GM18508 (cell line): ENCODE measurements around the gene EHD1.

Experiments used
- ATAC-seq: cut with Tn5 transposase; IDR thresholded peaks from one replicate; pipeline ENCODE4 v1.9.1; 2021; ENCODE audit warnings: moderate number of reproducible peaks; ENCODE audit not compliant: insufficient read depth, unreplicated experiment

EHD1 gene

GRCh38 chr11:64861227-64861975, 17.0 kb downstream of the EHD1 start:
- ATAC-seq, result no peak

- ATAC-seq, result peak; percentile 62
These were observed 18.6 kb downstream of the EHD1 start for GRCh38 chr11:64859542-64860414.

DNA sequence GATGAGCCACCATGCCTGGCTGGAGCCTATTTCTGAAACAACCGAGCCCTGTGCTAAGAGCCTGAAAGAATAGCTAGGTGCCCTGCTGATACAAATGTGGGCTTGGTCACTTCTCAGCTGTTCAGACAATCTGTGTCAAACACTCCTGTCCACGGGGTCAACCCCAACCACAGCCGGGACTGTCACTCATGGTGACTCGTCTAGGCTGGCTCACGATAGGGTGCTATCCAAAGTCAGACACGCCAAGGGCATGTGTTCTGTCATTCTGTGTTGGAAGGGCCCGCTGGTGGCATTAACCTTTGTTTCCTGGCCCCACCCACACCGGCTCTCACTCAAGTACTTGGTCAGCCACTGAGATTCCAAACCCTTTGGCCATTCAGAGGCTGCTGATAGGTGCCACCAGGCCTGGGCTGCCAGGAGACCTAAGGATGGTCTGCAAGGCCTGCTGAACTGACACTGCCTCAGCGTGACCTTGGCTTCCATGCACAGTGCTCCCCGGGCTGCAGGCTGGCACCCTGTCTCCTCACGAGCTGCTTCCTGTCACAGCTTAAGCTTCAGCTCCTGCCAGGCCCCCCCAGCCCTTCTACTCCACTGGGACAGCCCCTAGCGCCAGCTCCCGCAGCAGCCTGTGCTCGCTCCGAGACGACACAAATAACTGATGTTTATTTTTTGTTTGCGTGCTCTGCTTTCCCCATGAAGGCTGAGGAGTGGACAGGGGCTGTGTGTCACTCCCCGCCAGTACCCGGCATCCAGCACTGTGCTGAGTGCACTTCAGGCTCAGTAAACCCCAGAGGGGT, 19.8 kb downstream of the EHD1 start:
- ATAC-seq, result peak; percentile 14

DNA sequence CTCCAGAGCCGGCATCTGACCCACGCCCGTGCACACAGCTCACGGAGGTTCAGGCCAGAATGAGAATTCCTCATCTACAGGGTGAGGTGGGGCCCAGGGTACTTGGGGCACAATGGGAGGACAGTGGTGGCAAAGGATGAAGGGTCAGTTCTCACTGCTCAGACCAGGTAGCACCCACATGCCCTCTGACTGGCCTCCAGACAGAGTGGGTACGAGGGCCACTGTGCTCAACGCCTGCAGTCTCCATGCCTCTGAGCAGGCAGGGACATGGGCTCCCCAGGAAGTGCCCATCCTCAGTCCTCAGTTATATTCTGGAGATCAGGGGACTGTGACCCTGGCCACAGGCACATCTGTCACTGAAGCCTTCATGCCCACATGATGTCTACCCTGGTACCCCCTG, 20.9 kb downstream of the EHD1 start:
- no peak for ATAC-seq

GRCh38 chr11:64856382-64857227, 21.8 kb downstream of the EHD1 start:
- ATAC-seq, result no peak

- no peak for ATAC-seq
These were observed 22.7 kb downstream of the EHD1 start for GRCh38 chr11:64855596-64856304.

GRCh38 chr11:64854534-64855502, 23.6 kb downstream of the EHD1 start:
- ATAC-seq, result no peak

DNA sequence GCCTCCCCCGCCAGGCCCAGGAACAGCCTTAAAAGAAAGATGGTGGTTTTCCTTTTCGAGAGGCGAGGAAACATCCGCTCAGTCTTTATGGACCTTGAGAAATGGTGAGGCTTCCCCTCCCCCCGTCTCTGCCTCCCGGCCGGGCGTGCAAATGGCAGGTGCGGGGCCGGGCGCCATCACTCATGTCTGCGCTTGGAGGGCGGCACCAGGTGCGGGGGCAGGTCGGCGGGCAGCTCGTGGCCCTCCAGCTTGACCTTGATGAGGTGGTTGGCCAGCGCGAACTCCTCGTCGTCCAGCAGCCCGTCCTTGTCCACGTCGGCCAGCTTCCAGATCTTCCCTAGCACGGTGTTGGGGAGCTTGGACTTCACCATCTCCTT, 24.3 kb downstream of the EHD1 start:
- ATAC-seq, result no peak

GRCh38 chr11:64853709-64854108, 24.7 kb downstream of the EHD1 start:
- no peak for ATAC-seq

DNA sequence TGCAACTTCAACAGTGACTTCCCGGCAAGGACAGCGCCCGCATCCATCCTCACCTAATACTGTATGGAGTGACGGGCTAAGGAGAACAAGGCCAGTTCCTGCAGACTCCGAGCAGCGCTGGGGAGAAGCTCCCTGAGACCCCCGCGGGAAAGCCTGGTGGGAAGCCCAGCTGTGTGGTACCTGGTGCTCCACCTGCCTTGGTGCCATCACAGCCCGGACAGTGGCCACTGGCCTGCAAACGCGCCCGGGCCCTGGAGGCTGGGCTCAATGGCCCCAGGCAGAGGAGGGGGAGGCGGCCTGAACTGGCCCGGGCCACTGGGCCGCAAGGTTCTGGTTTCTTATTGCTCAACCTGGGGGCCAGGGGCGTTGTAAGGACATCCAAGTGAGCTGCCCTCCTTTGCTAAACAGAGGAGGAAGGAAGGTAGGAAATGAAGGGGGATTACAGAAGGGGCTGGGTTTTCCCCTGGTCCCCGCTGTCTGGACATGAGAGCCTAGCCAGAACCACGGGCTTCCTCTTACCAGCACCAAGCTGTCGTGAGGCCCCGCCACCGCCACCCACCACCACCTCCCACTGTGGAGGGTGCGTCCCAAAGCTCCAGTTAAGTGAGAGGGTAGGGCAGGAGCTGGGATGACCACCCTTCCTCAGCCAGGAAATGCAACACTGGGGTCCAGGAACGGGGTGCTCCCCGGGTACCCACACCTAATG, 25.5 kb downstream of the EHD1 start:
- no peak for ATAC-seq

DNA sequence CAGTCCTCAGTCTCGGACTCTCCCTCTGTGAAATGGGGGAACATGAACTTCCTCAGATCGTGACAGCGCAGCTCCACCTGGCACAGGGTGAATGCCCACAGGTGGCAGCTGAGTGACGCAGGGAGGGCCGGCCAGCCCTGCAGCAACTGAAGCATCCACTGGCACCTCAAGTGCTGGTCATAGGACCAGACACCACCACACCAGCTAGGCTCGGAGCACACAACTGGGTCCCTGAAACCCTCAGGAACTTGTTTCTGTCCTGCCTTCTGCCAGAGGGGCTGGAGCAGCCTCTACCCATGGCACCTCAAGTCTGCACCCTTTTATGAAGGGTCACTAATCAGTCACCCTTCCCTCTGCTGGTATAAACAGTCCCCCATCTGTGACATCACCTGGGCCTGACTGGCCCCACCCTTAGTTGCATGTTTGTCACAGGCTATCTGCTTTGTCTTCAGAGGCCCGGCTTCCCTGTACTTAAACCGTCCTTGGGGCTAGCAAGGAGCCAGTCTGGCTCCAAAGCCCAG, 26.5 kb downstream of the EHD1 start:
- no peak for ATAC-seq

- no peak for ATAC-seq
These were observed 27.3 kb downstream of the EHD1 start for GRCh38 chr11:64850979-64851567.

DNA sequence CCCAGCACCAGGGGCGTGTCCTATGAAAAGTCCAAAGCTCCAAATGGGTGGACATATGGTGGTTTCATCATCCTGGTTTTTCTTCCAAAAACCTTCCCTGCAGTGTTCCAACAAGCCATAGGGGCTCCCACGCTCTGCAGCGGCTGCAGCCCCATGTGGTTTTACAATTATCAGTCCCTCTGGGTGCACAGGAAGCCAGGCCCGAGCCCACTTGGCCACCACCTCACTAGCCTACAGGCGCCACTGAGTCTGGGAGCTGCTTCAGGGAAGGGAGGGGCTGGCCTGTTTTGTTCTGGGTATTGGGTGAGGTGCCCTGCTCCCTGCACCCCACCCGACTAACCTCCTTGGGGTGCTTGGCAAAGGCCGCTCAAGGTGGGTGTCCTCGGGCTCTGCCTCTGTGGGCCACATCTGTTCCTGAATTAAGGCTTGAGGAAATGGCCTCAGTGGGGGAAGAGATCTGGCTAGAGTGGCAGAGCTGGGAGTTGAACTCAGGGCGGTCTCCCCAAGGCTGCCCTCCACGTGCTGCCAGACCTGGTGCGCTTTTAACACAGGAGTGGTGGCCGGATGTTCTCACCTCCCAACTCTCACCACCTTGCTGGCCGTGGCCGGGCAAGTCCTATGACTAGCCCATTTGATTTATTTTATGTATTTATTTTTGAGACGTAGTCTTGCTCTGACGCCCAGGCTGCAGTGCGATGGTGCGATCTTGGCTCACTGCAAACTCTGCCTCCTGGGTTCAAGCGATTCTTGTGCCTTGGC, 28.6 kb downstream of the EHD1 start:
- no peak for ATAC-seq

- no peak for ATAC-seq
These were observed 29.4 kb downstream of the EHD1 start for GRCh38 chr11:64848826-64849597.

- no peak for ATAC-seq
These were observed 30.1 kb downstream of the EHD1 start for GRCh38 chr11:64848214-64848825.
